IPS-NIHi7 (cell line): ENCODE data around the gene EIF4EBP2.

ENCODE experiments used
- DNase-seq: peaks from one replicate; pipeline ENCODE4 v3.0.0; 2012; ENCODE audit warnings: mixed read lengths; ENCODE audit errors: extremely low spot score

EIF4EBP2 gene

GRCh38 chr10:70378122-70378521 lies 25.8 kb upstream of the EIF4EBP2 start:
- DNase-seq, result no peak

- DNase-seq, result peak; percentile 84
These were observed 24.3 kb upstream of the EIF4EBP2 start for GRCh38 chr10:70379581-70380176.

DNA sequence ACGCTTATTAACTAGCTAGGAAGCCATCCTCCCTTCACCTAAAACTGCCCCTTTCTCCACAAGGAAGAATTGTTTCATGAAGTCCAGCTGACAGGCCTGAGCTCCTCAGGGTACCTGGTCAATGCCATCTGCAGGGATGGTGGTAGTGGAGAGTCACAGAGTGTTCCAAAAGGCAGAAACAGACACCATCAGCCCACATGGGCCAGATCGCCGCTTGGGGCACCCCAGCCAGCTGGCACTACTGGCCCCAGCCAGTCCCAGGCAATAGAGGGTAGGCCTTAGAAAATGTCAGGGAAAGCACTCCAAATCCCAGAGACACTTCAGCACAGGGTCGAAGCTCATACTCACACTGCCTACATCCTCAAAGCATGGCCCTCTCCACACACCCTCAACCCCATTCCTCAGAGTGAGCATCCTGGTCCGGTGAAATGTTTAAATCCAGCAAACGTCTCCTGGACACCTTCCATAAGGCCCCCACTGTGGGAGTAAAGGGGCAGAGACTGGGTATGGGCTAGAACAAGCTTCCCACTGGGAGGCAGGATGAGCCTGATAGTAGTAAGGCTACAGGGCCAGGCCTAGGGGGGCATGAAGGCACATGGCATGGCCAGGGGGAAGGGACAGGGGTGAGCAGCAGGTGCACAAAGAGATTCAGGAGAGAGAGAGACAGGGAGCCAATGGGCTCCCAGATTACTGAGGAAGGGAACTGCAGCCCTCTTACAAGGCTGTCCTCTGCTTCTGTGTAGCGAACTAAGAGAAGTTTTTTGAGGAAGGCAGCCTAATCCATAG lies 23.4 kb upstream of the EIF4EBP2 start:
- no peak for DNase-seq

- peak; percentile 55 for DNase-seq
These were observed 22.2 kb upstream of the EIF4EBP2 start for GRCh38 chr10:70381471-70382421.

GRCh38 chr10:70391654-70392053 lies 12.3 kb upstream of the EIF4EBP2 start:
- DNase-seq, result no peak

GRCh38 chr10:70396140-70396539 lies 7.8 kb upstream of the EIF4EBP2 start:
- DNase-seq, result no peak

GRCh38 chr10:70399177-70399576 lies 4.8 kb upstream of the EIF4EBP2 start:
- DNase-seq, result no peak

DNA sequence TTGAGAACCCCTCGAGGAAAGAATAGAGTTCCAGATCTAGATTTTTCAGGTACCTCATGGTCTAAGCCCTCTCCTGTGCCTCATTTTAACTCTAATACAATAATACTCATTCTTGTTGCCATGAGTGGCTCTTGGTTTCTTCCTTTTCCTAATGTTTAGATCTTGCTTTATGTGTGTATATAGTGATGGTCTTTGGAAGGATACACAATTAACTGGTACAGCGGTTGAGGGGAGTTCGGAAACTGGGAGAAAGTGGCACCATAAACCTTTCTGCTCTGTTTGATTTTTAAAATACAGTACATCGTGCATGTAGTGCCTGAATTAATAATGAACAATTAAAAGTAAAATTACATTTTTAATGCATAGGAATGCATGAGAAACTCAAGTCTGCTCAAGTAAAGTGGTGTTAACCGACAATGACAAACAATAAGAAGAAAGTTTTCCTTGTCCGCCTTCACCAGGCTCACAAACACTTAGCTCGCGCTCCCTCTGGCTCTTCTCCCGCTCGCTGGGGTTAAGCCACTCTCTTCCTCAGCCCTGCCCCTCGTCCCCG lies 386 bp upstream of the EIF4EBP2 start:
- no peak for DNase-seq

DNA sequence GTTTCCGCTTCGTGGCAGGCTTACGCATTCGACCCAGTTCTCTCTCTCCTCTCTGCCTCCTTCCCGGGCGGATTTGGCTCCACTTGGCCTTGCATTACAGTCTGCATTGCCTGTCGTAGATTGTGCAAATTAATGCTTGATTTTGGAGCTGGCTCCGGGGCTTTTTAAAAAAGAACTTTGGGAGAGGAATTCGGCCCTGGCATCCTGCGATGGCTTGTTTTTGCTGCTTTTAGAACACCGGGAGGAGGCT lies 767 bp downstream of the EIF4EBP2 start:
- no peak for DNase-seq

DNA sequence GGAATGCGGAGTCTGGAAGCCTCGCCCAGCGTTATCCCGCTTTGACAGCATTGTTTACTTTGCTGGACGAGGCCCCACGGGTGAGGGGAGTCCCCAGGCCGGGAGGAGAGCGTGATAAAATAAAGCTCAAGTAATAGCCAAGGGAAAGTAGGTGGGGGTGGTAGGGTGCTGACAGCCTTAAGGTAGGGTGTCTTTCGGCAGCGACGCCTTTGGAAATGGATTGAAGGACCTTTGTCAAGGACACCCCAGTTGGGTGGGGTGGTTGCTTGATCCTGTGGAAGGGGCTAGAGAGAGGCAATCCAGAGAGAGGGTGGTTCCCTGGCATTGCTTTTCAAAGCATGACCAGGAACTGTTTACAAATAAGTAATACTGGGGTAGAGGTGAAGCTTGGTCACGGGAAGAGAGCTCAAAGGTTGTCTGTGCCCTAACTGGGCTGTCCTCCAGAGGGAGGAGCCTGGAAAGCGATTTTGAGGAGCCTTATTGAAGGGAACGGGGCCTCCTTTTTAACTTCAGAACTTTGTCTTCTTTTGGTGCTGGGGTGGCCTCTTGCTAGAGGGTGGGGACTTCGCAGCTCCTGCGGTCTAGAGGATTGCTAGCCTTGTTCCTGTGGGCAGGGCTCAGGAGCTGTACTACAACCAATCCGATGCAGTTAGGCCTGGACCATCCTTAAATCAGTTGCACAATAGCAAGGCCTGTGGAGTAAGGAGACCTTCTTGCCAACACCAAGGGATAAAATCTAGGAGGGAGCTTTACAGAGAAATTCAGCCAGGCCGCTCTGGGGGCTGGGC lies 1.3 kb downstream of the EIF4EBP2 start:
- DNase-seq, result no peak

- no peak for DNase-seq
These were observed 5.8 kb downstream of the EIF4EBP2 start for GRCh38 chr10:70409772-70410171.

DNA sequence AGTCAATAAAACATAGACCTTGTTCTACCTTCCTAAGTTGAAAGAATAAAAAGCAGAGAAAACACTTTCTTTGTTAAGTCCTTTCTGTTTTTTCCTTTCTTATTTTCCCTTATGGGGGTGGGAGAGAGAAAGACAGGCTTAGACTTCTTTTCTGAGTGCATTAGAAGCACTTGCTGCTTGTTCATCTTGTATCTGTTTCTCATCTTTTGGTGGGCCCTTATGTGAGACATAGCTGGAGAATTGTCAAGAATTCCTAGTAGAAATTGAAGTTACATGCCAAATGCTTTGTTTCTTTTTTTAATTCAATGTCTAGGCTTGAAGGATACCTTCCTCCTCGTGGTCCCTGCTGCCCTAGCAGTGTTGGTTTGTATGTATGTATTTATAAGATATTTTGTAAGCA lies 6.7 kb downstream of the EIF4EBP2 start:
- no peak for DNase-seq

DNA sequence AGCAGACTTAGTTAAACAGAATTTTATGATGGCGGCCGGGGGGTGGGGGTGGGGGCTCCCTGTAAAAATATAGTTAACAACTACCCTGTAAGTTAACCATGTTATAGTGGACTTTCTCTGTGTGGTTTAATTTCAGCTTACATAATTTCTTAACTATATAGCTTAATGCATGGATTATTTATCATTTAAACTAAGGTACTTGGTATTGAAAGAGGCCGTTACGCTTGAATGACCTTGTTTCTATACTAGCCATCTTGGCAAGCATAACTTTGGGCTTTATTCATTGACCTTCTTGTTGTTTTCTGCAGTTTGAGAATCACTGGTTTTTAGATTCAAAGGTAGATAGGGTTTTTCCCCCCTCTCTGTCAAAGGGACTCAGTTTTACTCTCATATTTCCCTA lies 8.4 kb downstream of the EIF4EBP2 start:
- no peak for DNase-seq

GRCh38 chr10:70417568-70417967 lies 13.6 kb downstream of the EIF4EBP2 start:
- DNase-seq, result no peak

GRCh38 chr10:70418229-70418628 lies 14.3 kb downstream of the EIF4EBP2 start:
- no peak for DNase-seq

GRCh38 chr10:70418713-70419112 lies 14.8 kb downstream of the EIF4EBP2 start:
- no peak for DNase-seq

GRCh38 chr10:70424320-70424719 lies 20.4 kb downstream of the EIF4EBP2 start:
- DNase-seq, result no peak

DNA sequence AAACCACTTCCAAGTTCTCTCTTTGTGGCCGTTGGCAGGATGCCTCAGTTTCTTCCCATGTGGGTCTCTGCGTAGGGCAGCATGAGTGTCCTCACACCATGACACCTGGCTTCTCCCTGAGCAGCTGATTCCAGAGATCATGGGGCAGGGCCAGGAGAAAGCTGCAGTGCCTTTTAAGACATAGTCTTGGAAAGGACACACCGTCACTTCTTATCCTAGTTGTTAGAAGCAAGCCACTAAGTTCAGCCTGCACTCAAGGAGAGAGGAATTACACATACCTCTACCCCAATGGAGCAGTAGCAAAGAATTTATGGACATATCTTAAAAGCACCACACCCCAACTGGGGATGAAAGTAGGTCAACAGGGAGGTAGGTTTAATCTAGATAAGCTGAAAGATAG lies 21.2 kb downstream of the EIF4EBP2 start:
- DNase-seq, result no peak

- no peak for DNase-seq
These were observed 22.9 kb downstream of the EIF4EBP2 start for GRCh38 chr10:70426823-70427222.

GRCh38 chr10:70430493-70431445 lies 26.8 kb downstream of the EIF4EBP2 start:
- peak; percentile 52 for DNase-seq
